H1 (cell line): ENCODE results near the gene VCX3A. TPM values are rescaled to one million over a fixed set of nuclear protein-coding genes. Genes with fewer than 3 reads are reported as not detected.

ENCODE experiments used
- CTCF ChIA-PET: fragments of 300-600 bp; sonication (Branson Sonifier 250); formaldehyde crosslinking; loops from one replicate; lab custom pipeline; 2021; ENCODE audit not compliant: partially characterized antibody; lab: Charles Lee
- POLR2A ChIA-PET: fragments of 300-600 bp; sonication (Branson Sonifier 250); formaldehyde crosslinking; loops from one replicate; lab custom pipeline; 2021; ENCODE audit warnings: inconsistent platforms; ENCODE audit not compliant: partially characterized antibody; lab: Charles Lee
- DNase-seq, 2 experiments: peaks; one replicate each; pipeline versions ENCODE4 v3.0.0 to v3.0.0-alpha.2; 2010 to 2022; ENCODE audit warnings: low spot score in 2 of 2, low read depth in 1 of 2, mixed read lengths in 1 of 2
- FAIRE-seq: peaks from 2 replicates; lab custom pipeline; 2011; peaks lifted over from hg19 to GRCh38; lab: Jason Lieb, UNC
- H2AFZ ChIP-seq: 2 replicates; pipeline ENCODE4 v1.8.1; 2012; ENCODE audit warnings: low read length, inconsistent platforms
- H2AK5ac ChIP-seq: 2 replicates; pipeline ENCODE4 v1.6.1; 2013; ENCODE audit warnings: low read depth, low read length
- H2BK120ac ChIP-seq: replicated peaks from 2 replicates; pipeline ENCODE3; 2013; ENCODE audit warnings: low read depth, low read length, inconsistent platforms
- H2BK12ac ChIP-seq: 2 replicates; pipeline ENCODE4 v1.6.1; 2013; ENCODE audit warnings: low read depth, low read length
- H2BK15ac ChIP-seq: 2 replicates; pipeline ENCODE4 v1.6.1; 2013; ENCODE audit warnings: low read length
- H2BK20ac ChIP-seq: 2 replicates; pipeline ENCODE4 v1.6.1; 2013; ENCODE audit warnings: low read length
- H2BK5ac ChIP-seq: 2 replicates; pipeline ENCODE4 v1.6.1; 2013; ENCODE audit warnings: low read depth, low read length
- H3K14ac ChIP-seq: 2 replicates; pipeline ENCODE4 v1.6.1; 2013; ENCODE audit warnings: inconsistent platforms; ENCODE audit not compliant: insufficient read length
- H3K18ac ChIP-seq: 2 replicates; pipeline ENCODE4 v1.6.1; 2013; ENCODE audit warnings: low read length; ENCODE audit errors: extremely low read depth
- H3K23ac ChIP-seq: 2 replicates; pipeline ENCODE4 v1.6.1; 2013; ENCODE audit warnings: inconsistent platforms; ENCODE audit not compliant: insufficient read length
- H3K23me2 ChIP-seq: 2 replicates; pipeline ENCODE4 v1.6.1; 2013; ENCODE audit warnings: low read depth, low read length
- H3K27ac ChIP-seq: 2 replicates; pipeline ENCODE4 v1.6.1; 2011; ENCODE audit warnings: low read depth, low read length, inconsistent platforms
- H3K27me3 ChIP-seq, 4 experiments: replicated peaks in 1 of 4; 1 replicate in 1 of 4; 2 replicates in 3 of 4; pipeline versions ENCODE4 v1.6.1 to v1.8.1; 2011 to 2013; ENCODE audit warnings: low read length in 3 of 4, mild to moderate bottlenecking in 3 of 4, inconsistent platforms in 2 of 4, mixed read lengths in 2 of 4, moderate library complexity in 1 of 4; ENCODE audit not compliant: control insufficient read depth in 3 of 4, insufficient read depth in 3 of 4; ENCODE audit errors: extremely low read depth in 1 of 4
- H3K36me3 ChIP-seq, 4 experiments: 2 replicates each; pipeline versions ENCODE4 v1.6.1 to v1.8.1; 2011 to 2013; ENCODE audit warnings: mild to moderate bottlenecking in 4 of 4, low read length in 3 of 4, moderate library complexity in 2 of 4, control low read depth in 1 of 4, inconsistent platforms in 1 of 4; ENCODE audit not compliant: insufficient read depth in 4 of 4, control insufficient read depth in 2 of 4
- H3K4ac ChIP-seq: replicated peaks from 2 replicates; pipeline ENCODE3; 2013; ENCODE audit warnings: low read length, low read depth, mixed read lengths, inconsistent platforms; ENCODE audit not compliant: insufficient read length
- H3K4me1 ChIP-seq, 4 experiments: replicated peaks in 1 of 4; 1 replicate in 1 of 4; 2 replicates in 3 of 4; pipeline versions ENCODE4 v1.6.1 to v1.8.1; 2011 to 2013; ENCODE audit warnings: low read length in 3 of 4, inconsistent platforms in 2 of 4, mixed read lengths in 1 of 4; ENCODE audit not compliant: insufficient read depth in 4 of 4, control insufficient read depth in 3 of 4
- H3K4me2 ChIP-seq, 2 experiments: 2 replicates each; pipeline versions ENCODE4 v1.6.1 to v1.8.1; 2011 to 2013; ENCODE audit warnings: low read depth in 2 of 2, low read length in 2 of 2, control low read depth in 1 of 2, inconsistent platforms in 1 of 2, mild to moderate bottlenecking in 1 of 2; ENCODE audit not compliant: insufficient read depth in 1 of 2
- H3K4me3 ChIP-seq, 4 experiments: fragments of 200-600, 300-600 bp in 1 of 4; sonication (generic), shearing (Covaris generic), sonication (Bioruptor Twin) in 1 of 4; 2 replicates each; pipeline versions ENCODE4 v1.5.1 to v1.8.1; 2011 to 2016; ENCODE audit warnings: low read length in 4 of 4, low read depth in 3 of 4, control low read depth in 2 of 4, inconsistent platforms in 2 of 4, mild to moderate bottlenecking in 2 of 4, mixed read lengths in 1 of 4, moderate library complexity in 1 of 4; ENCODE audit not compliant: insufficient read depth in 2 of 4; ENCODE audit errors: extremely low read depth in 1 of 4
- H3K56ac ChIP-seq: replicated peaks from 2 replicates; pipeline ENCODE3; 2013; ENCODE audit warnings: low read depth, mild to moderate bottlenecking, mixed read lengths, low read length, inconsistent platforms; ENCODE audit not compliant: insufficient read length
- H3K79me1 ChIP-seq: 2 replicates; pipeline ENCODE4 v1.6.1; 2013; ENCODE audit warnings: low read depth, low read length, control low read depth
- H3K79me2 ChIP-seq, 2 experiments: 2 replicates each; pipeline versions ENCODE4 v1.6.1 to v1.8.1; 2012 to 2013; ENCODE audit warnings: low read length in 2 of 2, mild to moderate bottlenecking in 2 of 2, inconsistent platforms in 1 of 2; ENCODE audit not compliant: insufficient read depth in 2 of 2, control insufficient read depth in 1 of 2
- H3K9ac ChIP-seq, 4 experiments: replicated peaks in 1 of 4; 1 replicate in 1 of 4; 2 replicates in 3 of 4; pipeline versions ENCODE4 v1.6.1 to v1.8.1; 2011 to 2013; ENCODE audit warnings: low read depth in 3 of 4, low read length in 3 of 4, control low read depth in 2 of 4, mild to moderate bottlenecking in 2 of 4, moderate library complexity in 2 of 4, inconsistent platforms in 1 of 4; ENCODE audit errors: extremely low read depth in 1 of 4
- H3K9me3 ChIP-seq, 2 experiments: 2 replicates each; pipeline versions ENCODE4 v1.6.1 to v1.8.1; 2012 to 2013; ENCODE audit warnings: mild to moderate bottlenecking in 2 of 2, moderate library complexity in 2 of 2, control low read depth in 1 of 2, inconsistent platforms in 1 of 2, low read depth in 1 of 2, low read length in 1 of 2, mixed read lengths in 1 of 2; ENCODE audit not compliant: insufficient read depth in 2 of 2
- H4K20me1 ChIP-seq, 2 experiments: replicated peaks in 1 of 2; 2 replicates each; pipeline versions ENCODE3 to v1.8.1; 2011 to 2013; ENCODE audit warnings: inconsistent platforms in 2 of 2, low read length in 2 of 2, mild to moderate bottlenecking in 1 of 2; ENCODE audit not compliant: insufficient read depth in 2 of 2, control insufficient read depth in 1 of 2
- H4K5ac ChIP-seq: 2 replicates; pipeline ENCODE4 v1.6.1; 2013; ENCODE audit warnings: low read length, low read depth, mixed read lengths, inconsistent platforms; ENCODE audit not compliant: insufficient read length
- H4K8ac ChIP-seq: 2 replicates; pipeline ENCODE4 v1.8.0; 2013; ENCODE audit warnings: mild to moderate bottlenecking, moderate library complexity, low read length, inconsistent platforms; ENCODE audit not compliant: insufficient read depth; ENCODE audit errors: extremely low read depth
- H4K91ac ChIP-seq: replicated peaks from 2 replicates; pipeline ENCODE3; 2013; ENCODE audit warnings: low read length, mixed read lengths, inconsistent platforms; ENCODE audit not compliant: insufficient read length
- ASH2L ChIP-seq: fragments of 200-600, 300-600 bp; sonication (generic); IDR thresholded peaks from one replicate; pipeline ENCODE4 v1.7.1; 2017; ENCODE audit warnings: low read length
- BCL11A ChIP-seq, 2 experiments: IDR thresholded peaks; one replicate each; pipeline ENCODE4 v1.6.1; 2011; ENCODE audit warnings: low read depth in 2 of 2, low read length in 2 of 2, mild to moderate bottlenecking in 2 of 2
- CBX5 ChIP-seq: fragments of 300-800, 300-1000 bp; sonication (generic); IDR thresholded peaks from 2 replicates; pipeline ENCODE4 v1.7.1; 2016; ENCODE audit warnings: antibody characterized with exemption, low read length, low read depth
- POLR2A ChIP-seq, 2 experiments: IDR thresholded peaks; 1 replicate in 1 of 2; 2 replicates in 1 of 2; pipeline ENCODE4 v1.6.1; 2011; ENCODE audit warnings: low read depth in 2 of 2, low read length in 2 of 2, mild to moderate bottlenecking in 2 of 2; ENCODE audit errors: control extremely low read depth in 1 of 2
- SAP30 ChIP-seq: fragments of 300-600 bp; sonication (generic); IDR thresholded peaks from 2 replicates; pipeline ENCODE4 v1.7.1; 2012; ENCODE audit warnings: low read length, moderate library complexity, mild to moderate bottlenecking, inconsistent platforms; ENCODE audit not compliant: insufficient read depth, insufficient replicate concordance
- SP2 ChIP-seq: IDR thresholded peaks from 2 replicates; pipeline ENCODE4 v1.6.1; 2012; ENCODE audit warnings: mild to moderate bottlenecking, low read length, inconsistent platforms
- YY1 ChIP-seq: IDR thresholded peaks from 2 replicates; pipeline ENCODE4 v1.6.1; 2011; ENCODE audit warnings: low read depth, mild to moderate bottlenecking, low read length
- WGBS, 2 experiments: shearing (Covaris generic) in 1 of 2; methylation state at CpG; one replicate each; pipeline versions ENCODE4 v1.1.6 to v1.1.7; 2013 to 2015; ENCODE audit warnings: low lambda C conversion rate in 2 of 2, mixed read lengths in 2 of 2, inconsistent platforms in 1 of 2, low coverage in 1 of 2, missing lambda C conversion rate in 1 of 2; ENCODE audit not compliant: insufficient replicate concordance in 2 of 2, insufficient coverage in 1 of 2, insufficient read length in 1 of 2; ENCODE audit errors: extremely low coverage in 1 of 2, missing lambda C conversion rate in 1 of 2; 5-methylcytosine and 5-hydroxymethylcytosine counted together
- polyA plus RNA-seq, 7 experiments: library from polyadenylated mRNA; depleted of rRNA in 3 of 7; stranded (reverse) in 5 of 7; unstranded in 2 of 7; fragments of >200 nt in 5 of 7; fragments of 200-250 nt in 2 of 7; gene quantifications; 1 replicate in 5 of 7; 2 replicates in 1 of 7; 4 replicates in 1 of 7; pipeline versions ENCODE4 v1.2.1 to v1.2.3, GENCODE V29; 2011 to 2013; ENCODE audit warnings: missing spikeins in 2 of 7, mixed read lengths in 2 of 7
- total RNA-seq: library from RNA; stranded (reverse); fragmentation: NEBNext Ultra II Directional; extraction: Animal tissue kit (Norgen Biotek cat#: 25700); gene quantifications from 2 replicates; pipeline ENCODE4 v1.2.1, GENCODE V29; 2021

VCX3A gene
- total and polyA plus RNA-seq, 2 of the 8 experiments (the other 6 are each of a cell fraction or from before 2014, with no cell fraction given), result 0.38 to 0.63 TPM

DNA sequence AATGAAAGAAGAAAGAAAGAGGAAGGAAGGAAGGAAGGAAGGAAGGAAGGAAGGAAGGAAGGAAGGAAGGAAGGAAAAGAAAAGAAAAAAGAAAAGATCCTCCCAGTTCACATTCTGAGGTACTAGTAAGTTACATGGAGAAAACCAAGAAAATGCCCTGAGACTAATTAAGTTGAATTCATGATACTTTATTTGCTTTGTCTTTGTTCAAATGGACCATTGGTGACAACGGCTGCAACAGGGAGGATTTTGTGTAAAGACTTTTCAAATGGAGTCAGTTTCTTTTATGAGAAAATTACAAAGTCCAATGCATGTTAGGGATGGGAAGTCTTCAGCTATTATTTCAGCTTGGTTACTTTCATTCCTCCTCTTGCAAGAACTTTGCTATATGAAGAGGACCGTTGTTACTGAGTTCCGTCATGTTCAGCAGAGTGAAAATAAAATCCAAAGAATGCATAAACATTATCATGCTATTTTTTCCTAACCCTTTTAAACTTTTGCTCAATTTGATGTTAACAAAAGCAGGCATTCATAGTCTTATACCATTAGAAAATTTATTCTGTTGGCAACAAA is 8.3 kb downstream of the VCX3A start:
- no peak overlapping the region for H3K4me3 ChIP-seq
- no peak overlapping the region for H2BK120ac ChIP-seq
- H2BK12ac ChIP-seq, result no peak overlapping the region
- no peaks in the 10 kb centered on the region for H3K23me2 ChIP-seq
- no peak overlapping the region for H2BK5ac ChIP-seq
- no peak overlapping the region for H4K8ac ChIP-seq
- H3K4me1 ChIP-seq, result no peaks in the 10 kb centered on the region
- no peak overlapping the region for H2BK20ac ChIP-seq
- no peak for FAIRE-seq
- no peak overlapping the region for H3K14ac ChIP-seq
- no peak overlapping the region for H4K5ac ChIP-seq
- no peaks in the 10 kb centered on the region for H4K20me1 ChIP-seq
- H3K4me2 ChIP-seq, result no peak overlapping the region
- no peaks in the 10 kb centered on the region for H3K79me2 ChIP-seq
- no peak overlapping the region for H2BK15ac ChIP-seq
- no peak overlapping the region for H2AK5ac ChIP-seq
- no peak overlapping the region for H3K56ac ChIP-seq
- no peak overlapping the region for H3K27ac ChIP-seq
- WGBS, 2 experiments, result 100% methylated on average over 3 of the region's 3 CpGs; no CpG with 5 or more reads in 1 of the 2 experiments
- no peaks in the 10 kb centered on the region for H3K79me1 ChIP-seq
- CTCF ChIA-PET, result no interaction called here
- TF ChIP-seq CBX5 (no peak), YY1 (no peak), BCL11A (IDR thresholded peaks at IDR 0.05; ENCODE audit: low read depth in 2 of 2, low read length in 2 of 2) (no peak), SP2 (no peak), SAP30 (no peak), ASH2L (no peak), POLR2A (IDR thresholded peaks at IDR 0.05; ENCODE audit: control extremely low read depth in 1 of 2, low read depth in 2 of 2, low read length in 2 of 2) (no peak)
- no peak overlapping the region for H4K91ac ChIP-seq
- H2AFZ ChIP-seq, result no peak overlapping the region
- DNase-seq, result no peak
- POLR2A ChIA-PET, result no interaction called here
- H3K9ac ChIP-seq, result no peak overlapping the region
- H3K18ac ChIP-seq, result no peak overlapping the region
- no peak overlapping the region for H3K4ac ChIP-seq
- H3K9me3 ChIP-seq, result no peaks in the 10 kb centered on the region
- no peaks in the 10 kb centered on the region for H3K36me3 ChIP-seq
- no peak overlapping the region for H3K23ac ChIP-seq
- no peaks in the 10 kb centered on the region for H3K27me3 ChIP-seq
